Dermis microvascular lymphatic vessel endothelial cell (primary cell): ENCODE results near the gene ATP6V0A1. TPM values are rescaled to one million over a fixed set of nuclear protein-coding genes. Genes with fewer than 3 reads are reported as not detected.
A peak's percentile ranks its signal among the peaks of the same experiment; 100 is the strongest.

Experiments used
- DNase-seq, 2 donors: peaks; one replicate each; pipeline versions ENCODE4 v3.0.0 to v3.0.0-alpha.2; 2010; ENCODE audit warnings: low read depth in 2 of 2
- total RNA-seq: library from RNA; depleted of rRNA; stranded (reverse); fragments of >200 nt; gene quantifications from 2 replicates; pipeline ENCODE4 v1.2.1, GENCODE V29; 2014

Gene ATP6V0A1
- total RNA-seq, 1 donor from 2014 or later, result 16.0 TPM

GRCh38 chr17:42559075-42559474, 100.4 kb downstream of the ATP6V0A1 start:
- DNase-seq, result no peak

- DNase-seq, result no peak
Measured at GRCh38 chr17:42560246-42560645, 101.6 kb downstream of the ATP6V0A1 start.

- DNase-seq, result peak; percentile 96 to 98
Measured at GRCh38 chr17:42561897-42562387, 103.3 kb downstream of the ATP6V0A1 start, which contains the start of gene COASY. Gene COASY (plus strand): TSS chr17:42562148. CDS start chr17:42562623, 475 bp downstream.

GRCh38 chr17:42562388-42563142, 103.9 kb downstream of the ATP6V0A1 start:
- DNase-seq, result peak in 1 of 2 donors; percentile 34

- no peak for DNase-seq
Measured at GRCh38 chr17:42563143-42563509, 104.4 kb downstream of the ATP6V0A1 start.

GRCh38 chr17:42563543-42563942, 104.9 kb downstream of the ATP6V0A1 start:
- peak in 1 of 2 donors; percentile 29 for DNase-seq

GRCh38 chr17:42563950-42564349, 105.3 kb downstream of the ATP6V0A1 start:
- no peak for DNase-seq

GRCh38 chr17:42564815-42565522, 106.3 kb downstream of the ATP6V0A1 start:
- DNase-seq, result no peak

GRCh38 chr17:42565523-42566214, 107.0 kb downstream of the ATP6V0A1 start:
- no peak for DNase-seq

GRCh38 chr17:42566215-42566882, 107.7 kb downstream of the ATP6V0A1 start:
- DNase-seq, result no peak

GRCh38 chr17:42566883-42567573, 108.3 kb downstream of the ATP6V0A1 start, which contains the start of gene MLX:
Gene MLX (plus strand): TSS chr17:42567100. CDS start chr17:42567125, 25 bp downstream.
- DNase-seq, result peak; percentile 65 to 90

- DNase-seq, result no peak
Measured at GRCh38 chr17:42568341-42569111, 109.8 kb downstream of the ATP6V0A1 start.

- DNase-seq, result no peak
Measured at GRCh38 chr17:42571435-42572225, 113.0 kb downstream of the ATP6V0A1 start.

Other genes starting within 250 kb of the ATP6V0A1 start
- 25.2 and 31.5 TPM in 2 replicates for gene STAT5B, start 182.5 kb upstream of the ATP6V0A1 start, total RNA-seq
- gene STAT5A, start 170.4 kb upstream of the ATP6V0A1 start, total RNA-seq, result 41.8 and 45.9 TPM in 2 replicates
- 68.8 and 99.2 TPM in 2 replicates for gene STAT3, start 70.4 kb upstream of the ATP6V0A1 start, total RNA-seq
- 362 and 404 TPM in 2 replicates for gene CAVIN1, start 35.6 kb upstream of the ATP6V0A1 start, total RNA-seq
- 19.3 and 42.9 TPM in 2 replicates for gene NAGLU, start 77.4 kb downstream of the ATP6V0A1 start, total RNA-seq
- 0.38 and 0.39 TPM in 2 replicates for gene HSD17B1, start 94.0 kb downstream of the ATP6V0A1 start, total RNA-seq
- gene COASY, start 103.3 kb downstream of the ATP6V0A1 start, total RNA-seq, result 9.1 and 12.8 TPM in 2 replicates
- gene MLX, start 108.2 kb downstream of the ATP6V0A1 start, total RNA-seq, result 25.4 and 34.6 TPM in 2 replicates
- 2.3 and 2.8 TPM in 2 replicates for gene PSMC3IP, start 118.9 kb downstream of the ATP6V0A1 start, total RNA-seq
- gene RETREG3, start 150.5 kb downstream of the ATP6V0A1 start, total RNA-seq, result 60.7 and 79.3 TPM in 2 replicates
- gene TUBG1, start 150.8 kb downstream of the ATP6V0A1 start, total RNA-seq, result 21.7 and 23.9 TPM in 2 replicates
- gene TUBG2, start 200.4 kb downstream of the ATP6V0A1 start, total RNA-seq, result 2.7 and 5.3 TPM in 2 replicates
- 12.5 and 16.6 TPM in 2 replicates for gene PLEKHH3, start 218.1 kb downstream of the ATP6V0A1 start, total RNA-seq
- 3.4 and 3.7 TPM in 2 replicates for gene CCR10, start 223.0 kb downstream of the ATP6V0A1 start, total RNA-seq
- gene CNTNAP1, start 223.7 kb downstream of the ATP6V0A1 start, total RNA-seq, result 11.5 and 13.6 TPM in 2 replicates